ENCODE data around the gene GNG12.

DNA sequence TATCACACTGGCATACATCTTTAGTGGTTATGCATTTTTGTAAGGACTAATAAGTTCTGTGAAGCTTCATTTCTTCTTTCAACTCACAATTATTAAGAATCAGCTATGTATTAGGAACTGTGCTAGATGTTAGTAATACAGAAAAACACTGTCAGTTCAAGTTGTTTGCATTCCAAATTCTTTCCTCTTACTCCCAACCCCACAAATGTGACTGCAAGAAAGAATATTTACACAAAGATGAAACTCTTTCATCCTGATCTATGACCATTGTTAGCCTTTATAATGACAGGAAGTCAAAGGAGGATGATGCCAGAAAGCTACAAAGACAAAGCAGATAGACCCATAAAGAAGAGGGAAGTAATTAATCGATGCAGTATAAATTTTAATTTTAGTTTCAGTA lies 169.2 kb downstream of the GNG12 start:
- TF ChIP-seq POLR2A (IDR thresholded peaks at IDR 0.05): no peak
- TF ChIP-seq, protein P1, sequence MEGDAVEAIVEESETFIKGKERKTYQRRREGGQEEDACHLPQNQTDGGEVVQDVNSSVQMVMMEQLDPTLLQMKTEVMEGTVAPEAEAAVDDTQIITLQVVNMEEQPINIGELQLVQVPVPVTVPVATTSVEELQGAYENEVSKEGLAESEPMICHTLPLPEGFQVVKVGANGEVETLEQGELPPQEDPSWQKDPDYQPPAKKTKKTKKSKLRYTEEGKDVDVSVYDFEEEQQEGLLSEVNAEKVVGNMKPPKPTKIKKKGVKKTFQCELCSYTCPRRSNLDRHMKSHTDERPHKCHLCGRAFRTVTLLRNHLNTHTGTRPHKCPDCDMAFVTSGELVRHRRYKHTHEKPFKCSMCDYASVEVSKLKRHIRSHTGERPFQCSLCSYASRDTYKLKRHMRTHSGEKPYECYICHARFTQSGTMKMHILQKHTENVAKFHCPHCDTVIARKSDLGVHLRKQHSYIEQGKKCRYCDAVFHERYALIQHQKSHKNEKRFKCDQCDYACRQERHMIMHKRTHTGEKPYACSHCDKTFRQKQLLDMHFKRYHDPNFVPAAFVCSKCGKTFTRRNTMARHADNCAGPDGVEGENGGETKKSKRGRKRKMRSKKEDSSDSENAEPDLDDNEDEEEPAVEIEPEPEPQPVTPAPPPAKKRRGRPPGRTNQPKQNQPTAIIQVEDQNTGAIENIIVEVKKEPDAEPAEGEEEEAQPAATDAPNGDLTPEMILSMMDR (IDR thresholded peaks at IDR 0.05 in 4 of 5, conservative IDR thresholded peaks at IDR 0.05 in 1 of 5): no peak
